HAP-1 (cell line): Measurements from ENCODE around the gene LIN7A.
A peak's percentile ranks its signal among the peaks of the same experiment; 100 is the strongest.

Experiments used
- DNase-seq, 2 experiments: peaks; one replicate each; pipeline ENCODE4 v3.0.0-alpha.2; 2016 to 2020; ENCODE audit warnings: low spot score in 2 of 2
- H3K27me3 ChIP-seq: fragments of 250-450 bp; sonication (Bioruptor Pico); 2 replicates; pipeline ENCODE4 v1.5.1; 2020; ENCODE audit warnings: low read depth, mild to moderate bottlenecking, moderate library complexity
- H3K36me3 ChIP-seq: fragments of 250-450 bp; sonication (Bioruptor Pico); replicated peaks from 2 replicates; pipeline ENCODE4 v1.5.1; 2020; ENCODE audit warnings: mild to moderate bottlenecking
- H3K4me1 ChIP-seq: fragments of 250-450 bp; sonication (Bioruptor Pico); 2 replicates; pipeline ENCODE4 v1.5.1; 2020; ENCODE audit warnings: mild to moderate bottlenecking
- H3K4me3 ChIP-seq: fragments of 250-450 bp; sonication (Bioruptor Pico); 2 replicates; pipeline ENCODE4 v1.5.1; 2020; ENCODE audit warnings: mild to moderate bottlenecking, moderate library complexity
- H3K9me3 ChIP-seq: fragments of 250-450 bp; sonication (Bioruptor Pico); 2 replicates; pipeline ENCODE4 v1.5.1; 2020; ENCODE audit warnings: mild to moderate bottlenecking, moderate library complexity
- in situ Hi-C: fragments of 300-500 bp; cut with MboI; formaldehyde crosslinking; loops from 3 replicates; pipeline ENCODE4 v1.14.3; 2020; ENCODE audit warnings: low sequenced_read_pairs, inconsistent platforms, mixed read lengths

The LIN7A gene

DNA sequence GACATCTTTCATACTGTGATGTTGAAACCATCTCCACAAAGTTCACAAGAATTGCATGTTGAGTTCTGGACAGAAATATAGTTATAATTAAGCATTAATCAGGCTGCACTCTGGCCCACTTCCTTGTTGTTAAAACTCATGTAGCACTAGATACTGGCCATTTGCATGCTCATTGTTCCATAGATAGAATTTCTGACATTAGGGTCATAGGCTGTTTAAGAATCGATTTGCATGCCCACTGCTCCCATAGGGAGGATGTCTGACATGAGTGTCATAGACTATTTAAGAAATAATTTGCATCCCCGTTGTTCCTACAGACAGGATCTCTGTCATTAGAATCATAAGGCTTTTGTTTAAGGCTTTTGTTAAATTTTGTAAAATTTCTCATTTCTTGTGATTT lies 170.8 kb downstream of the LIN7A start:
- in situ Hi-C loops: no loop called here
- Histone ChIP-seq H3K4me1 (peaks cover 57% of the 10 kb centered on the region), H3K27me3 (no peaks in the 10 kb centered on the region), H3K9me3 (no peaks in the 10 kb centered on the region), H3K4me3 (no peak overlapping the region), H3K36me3 (no peaks in the 10 kb centered on the region)
- DNase-seq: no peak

GRCh38 chr12:80766210-80766609 lies 171.5 kb downstream of the LIN7A start:
- peak in 1 of 2 experiments; percentile 86 for DNase-seq
- Histone ChIP-seq H3K4me1 (peaks cover 58% of the 10 kb centered on the region), H3K36me3 (no peaks in the 10 kb centered on the region), H3K27me3 (no peaks in the 10 kb centered on the region), H3K9me3 (no peaks in the 10 kb centered on the region), H3K4me3 (no peak overlapping the region)
- in situ Hi-C loops: no loop called here

- Histone ChIP-seq H3K27me3 (no peaks in the 10 kb centered on the region), H3K4me1 (peaks cover 36% of the 10 kb centered on the region), H3K36me3 (no peaks in the 10 kb centered on the region), H3K9me3 (no peaks in the 10 kb centered on the region), H3K4me3 (no peak overlapping the region)
- in situ Hi-C loops: no loop called here
- DNase-seq: peak; percentile 64 to 66
Observed at GRCh38 chr12:80763874-80764273, 173.9 kb downstream of the LIN7A start.

DNA sequence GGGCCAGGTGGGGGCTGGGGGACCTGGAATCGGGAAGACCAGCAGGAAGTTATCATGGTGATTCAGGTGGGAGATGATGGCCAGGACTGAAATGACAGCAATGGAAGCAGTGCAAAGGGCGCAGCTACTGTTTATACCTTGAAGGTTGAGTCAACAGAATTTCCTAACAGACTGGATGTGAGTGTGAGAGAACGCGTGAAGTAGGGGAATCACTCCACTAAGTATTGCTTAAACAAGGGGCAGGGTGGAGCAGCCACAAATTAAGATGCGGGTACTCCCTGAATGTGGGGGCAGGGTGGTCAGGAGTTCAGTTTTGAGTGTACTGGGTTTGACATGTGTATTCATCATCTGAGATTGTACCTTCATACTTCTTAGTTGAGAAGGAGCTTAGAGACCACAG lies 175.9 kb downstream of the LIN7A start:
- Histone ChIP-seq H3K36me3 (no peaks in the 10 kb centered on the region), H3K9me3 (no peaks in the 10 kb centered on the region), H3K4me1 (peaks cover 23% of the 10 kb centered on the region), H3K27me3 (no peaks in the 10 kb centered on the region), H3K4me3 (no peak overlapping the region)
- in situ Hi-C loops: no loop called here
- DNase-seq: no peak

GRCh38 chr12:80756875-80757274 lies 180.9 kb downstream of the LIN7A start:
- in situ Hi-C loops: no loop called here
- DNase-seq: no peak
- Histone ChIP-seq H3K27me3 (no peaks in the 10 kb centered on the region), H3K36me3 (no peaks in the 10 kb centered on the region), H3K4me3 (no peak overlapping the region), H3K4me1 (peaks cover 1% of the 10 kb centered on the region; the same call in 1 of the 2 replicates), H3K9me3 (no peaks in the 10 kb centered on the region)

DNA sequence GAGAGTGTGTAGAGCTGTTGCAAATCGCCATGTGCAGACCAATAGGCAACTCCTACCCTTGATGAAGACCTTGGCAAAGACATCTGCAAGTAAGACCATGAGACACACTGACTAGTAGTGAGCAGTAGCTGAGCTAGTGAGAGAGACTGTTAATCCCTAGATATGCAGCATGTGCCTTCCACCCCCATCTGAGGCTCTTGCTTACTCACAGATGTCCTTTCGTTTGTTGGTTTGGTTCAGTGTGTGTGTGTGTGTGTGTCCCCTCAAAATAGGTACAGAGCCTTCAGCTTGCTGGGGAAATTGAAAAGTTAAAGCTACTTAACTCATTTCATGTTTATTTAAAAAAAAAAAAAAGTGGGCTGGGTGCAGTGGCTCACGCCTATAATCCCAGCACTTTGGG lies 183.5 kb downstream of the LIN7A start:
- Histone ChIP-seq H3K27me3 (no peaks in the 10 kb centered on the region), H3K4me1 (no peaks in the 10 kb centered on the region), H3K36me3 (no peaks in the 10 kb centered on the region), H3K4me3 (no peak overlapping the region), H3K9me3 (no peaks in the 10 kb centered on the region)
- no peak for DNase-seq
- in situ Hi-C loops: no loop called here

GRCh38 chr12:80752464-80752863 lies 185.3 kb downstream of the LIN7A start:
- DNase-seq: no peak
- in situ Hi-C loops: no loop called here
- Histone ChIP-seq H3K36me3 (no peaks in the 10 kb centered on the region), H3K27me3 (no peaks in the 10 kb centered on the region), H3K9me3 (no peaks in the 10 kb centered on the region), H3K4me1 (no peaks in the 10 kb centered on the region), H3K4me3 (no peak overlapping the region)

DNA sequence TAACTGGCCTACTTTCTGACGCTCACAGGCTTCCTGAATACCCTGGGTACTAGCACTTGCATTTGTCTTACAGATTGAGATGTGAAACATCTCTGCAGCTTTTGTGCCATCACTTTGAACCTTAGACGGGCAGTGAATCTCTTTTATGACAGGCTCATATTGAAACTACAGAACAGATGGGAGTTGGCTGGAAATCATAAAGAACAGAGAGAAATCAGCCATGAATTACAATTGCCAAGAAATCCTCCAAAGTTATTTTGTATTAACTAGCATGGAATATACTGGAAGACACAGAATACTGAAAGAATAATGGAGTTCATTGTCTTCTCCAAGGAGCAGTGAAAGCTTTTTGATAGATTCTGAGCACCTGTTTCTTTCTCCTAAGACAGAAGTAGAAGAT lies 188.3 kb downstream of the LIN7A start:
- Histone ChIP-seq H3K9me3 (no peaks in the 10 kb centered on the region), H3K36me3 (no peaks in the 10 kb centered on the region), H3K4me3 (no peak overlapping the region), H3K27me3 (no peaks in the 10 kb centered on the region), H3K4me1 (no peaks in the 10 kb centered on the region)
- no peak for DNase-seq
- in situ Hi-C loops: no loop called here

- in situ Hi-C loops: no loop called here
- Histone ChIP-seq H3K36me3 (no peaks in the 10 kb centered on the region), H3K4me1 (no peaks in the 10 kb centered on the region), H3K27me3 (no peaks in the 10 kb centered on the region), H3K9me3 (no peaks in the 10 kb centered on the region), H3K4me3 (no peak overlapping the region)
- no peak for DNase-seq
Observed at GRCh38 chr12:80747800-80748199, 189.9 kb downstream of the LIN7A start.

DNA sequence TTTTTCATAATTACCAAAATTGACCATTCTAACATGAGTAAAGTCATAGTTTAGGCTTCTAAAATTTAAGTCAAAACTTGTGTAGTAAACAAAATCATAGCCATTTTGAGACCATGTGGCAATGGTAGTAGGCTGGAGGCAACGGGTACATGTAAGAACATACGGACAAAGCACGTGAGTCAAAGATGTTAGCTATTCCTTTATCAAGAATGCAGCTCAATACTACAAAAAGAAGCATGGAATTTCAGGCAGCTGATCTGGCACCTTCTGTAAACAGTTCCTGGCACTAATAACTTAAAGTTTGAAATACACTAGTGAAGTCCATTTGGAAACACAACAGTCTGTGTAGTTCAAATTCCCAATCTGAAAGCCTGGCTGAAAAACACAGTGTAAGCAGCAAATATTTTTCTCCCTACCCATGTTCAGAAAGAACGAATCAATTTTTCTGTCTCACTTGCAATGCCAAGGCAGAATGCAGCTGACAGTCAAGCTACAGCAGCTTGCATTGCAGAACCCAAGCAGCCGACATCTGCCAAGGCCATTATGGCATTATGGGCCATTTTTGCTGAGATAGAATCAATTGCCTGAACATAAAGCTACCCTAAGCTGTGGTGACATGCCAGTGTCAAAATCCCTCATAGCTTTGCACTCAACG lies 191.8 kb downstream of the LIN7A start:
- Histone ChIP-seq H3K9me3 (no peaks in the 10 kb centered on the region), H3K4me1 (no peaks in the 10 kb centered on the region), H3K36me3 (no peaks in the 10 kb centered on the region), H3K4me3 (no peak overlapping the region), H3K27me3 (no peaks in the 10 kb centered on the region)
- no peak for DNase-seq
- in situ Hi-C loops: no loop called here
